Fibroblast of skin of left quadriceps (primary cell): ENCODE data around the gene COPE.
"Not testable (repeated sequence)": the region's sequence is repeated elsewhere in the genome, so short reads cannot be mapped to it uniquely, and the experiment has no call there.

ENCODE experiments used
- DNase-seq, 2 experiments: peaks; one replicate each; pipeline ENCODE4 v3.0.0-alpha.2; 2013; ENCODE audit warnings: low read depth in 2 of 2

Gene COPE

DNA sequence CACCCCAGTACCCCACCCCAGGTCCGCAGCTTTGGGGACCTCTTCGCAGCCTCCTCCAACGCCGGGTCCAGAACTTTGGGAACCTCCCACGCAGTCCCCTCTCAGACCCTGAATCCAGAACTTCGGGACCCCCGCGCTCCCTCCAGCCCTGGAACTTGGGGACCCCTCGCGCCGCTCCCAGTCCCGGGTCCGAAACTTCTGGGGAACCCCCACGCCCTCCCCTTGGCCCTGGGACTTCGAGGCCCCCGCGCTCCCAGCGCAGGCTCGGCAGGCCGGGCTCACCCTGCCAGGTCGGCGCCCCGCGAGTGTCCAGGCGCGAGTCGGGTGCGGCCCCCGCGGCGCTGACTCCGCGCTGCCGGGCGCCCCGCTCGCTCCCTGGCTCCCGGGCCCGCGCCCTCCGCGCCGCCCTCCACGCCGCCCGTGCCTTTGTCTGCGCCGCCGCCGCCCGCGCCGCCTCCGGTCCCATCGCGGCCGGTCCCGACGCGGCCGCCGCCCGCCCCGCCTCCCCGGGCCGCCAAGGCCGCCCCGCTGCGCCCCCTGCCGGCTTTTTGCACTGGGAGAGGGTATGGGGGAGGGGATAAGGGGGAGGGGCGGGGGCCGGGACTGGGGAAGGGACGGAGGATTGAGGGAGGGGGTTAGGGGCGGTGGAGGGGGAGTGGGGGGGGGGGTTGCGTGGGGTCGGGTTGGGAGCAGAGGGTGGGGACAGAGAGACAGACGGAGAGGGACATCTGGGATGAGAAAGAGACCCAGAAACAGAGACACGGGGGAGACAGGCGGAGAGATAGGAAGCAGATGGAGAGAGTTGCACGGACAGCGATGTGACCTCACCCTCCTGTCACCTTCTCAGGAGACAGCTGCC, 21.8 kb upstream of the COPE start, which contains the start of gene HOMER3:
TSS of gene HOMER3 (minus strand) at position 449 of the 859 bp plus-strand sequence. CDS start 2,235 bp downstream, outside the sequence.
- DNase-seq = peak; percentile 37 to 38

DNA sequence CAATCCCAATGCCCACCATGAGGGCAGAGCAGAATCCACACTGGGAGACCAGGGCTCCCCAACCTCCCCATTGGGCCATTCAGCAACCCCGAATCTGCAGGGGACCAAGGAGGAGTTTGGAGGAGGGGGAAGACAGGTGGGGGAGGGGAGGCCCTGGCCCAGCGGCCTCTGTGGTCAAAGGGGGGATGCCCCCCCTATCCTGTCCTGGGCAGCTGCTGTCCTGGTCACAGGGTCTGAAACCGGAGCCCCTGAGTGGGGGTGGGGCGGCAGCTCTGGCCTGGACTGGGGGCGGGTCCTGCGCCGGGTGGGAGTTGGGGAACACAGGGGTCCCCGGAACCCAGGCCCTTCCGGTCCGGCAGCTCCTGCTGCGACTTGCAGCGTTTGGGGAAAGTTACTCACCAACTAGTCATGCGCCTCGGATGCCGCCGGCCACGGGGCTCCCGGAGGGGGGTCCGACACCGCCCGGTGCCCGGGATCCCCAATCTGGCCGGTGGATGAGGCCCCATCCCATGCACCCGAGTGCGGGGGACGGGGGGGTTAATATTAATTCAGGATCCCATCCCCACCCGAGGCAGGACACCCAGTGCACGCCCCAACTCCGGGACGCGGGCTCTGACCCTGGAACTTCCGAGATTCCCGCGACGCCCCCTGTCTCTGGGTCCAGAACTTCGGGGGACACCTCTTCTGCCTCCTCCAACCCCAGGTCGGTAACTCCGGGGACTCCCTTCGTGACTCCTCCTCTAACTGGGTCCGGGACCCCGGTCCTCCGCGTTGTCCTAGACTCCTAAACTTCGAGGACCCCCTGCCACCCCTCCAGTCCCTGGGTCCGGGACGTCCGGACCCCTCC, 21.0 kb upstream of the COPE start:
- DNase-seq = no peak

DNA sequence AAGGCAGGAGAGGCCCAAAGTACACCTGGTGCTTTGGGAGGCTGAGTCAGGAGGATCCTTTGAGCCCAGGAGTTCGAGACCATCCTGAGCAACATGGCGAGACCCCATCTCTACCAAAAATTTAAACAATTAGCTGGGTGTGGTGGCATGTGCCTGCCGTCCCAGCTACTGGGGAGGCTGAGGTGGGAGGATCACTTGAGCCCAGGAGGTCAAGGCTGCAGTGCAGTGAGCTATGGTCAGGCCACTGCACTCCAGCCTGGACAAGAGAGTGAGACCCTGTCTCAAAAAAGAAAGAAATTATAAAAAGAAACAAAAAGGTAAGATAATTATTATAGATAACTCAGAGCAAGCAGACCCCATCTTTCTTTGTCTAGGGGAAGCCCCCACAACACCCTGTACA, 20.0 kb upstream of the COPE start:
- no peak for DNase-seq

DNA sequence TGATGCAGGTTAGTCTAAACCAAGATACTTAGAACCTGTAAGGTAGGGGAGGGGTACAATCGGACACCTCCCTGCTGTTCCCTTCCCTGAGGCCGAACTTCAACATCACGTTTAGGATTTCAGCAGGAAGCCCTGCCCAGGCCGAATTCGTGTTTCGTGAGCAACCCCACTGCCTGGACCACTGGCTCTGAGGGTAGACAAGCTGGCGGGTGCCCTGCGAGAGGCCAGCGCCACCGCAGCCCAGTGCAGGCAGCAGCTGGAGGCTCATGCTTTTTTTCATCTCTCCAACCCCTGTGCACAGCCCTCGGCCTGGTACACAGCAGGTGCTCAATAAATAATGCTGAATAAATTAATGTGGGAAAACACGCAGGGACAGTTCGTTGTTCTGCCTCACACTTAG, 14.1 kb upstream of the COPE start:
- DNase-seq = no peak

DNA sequence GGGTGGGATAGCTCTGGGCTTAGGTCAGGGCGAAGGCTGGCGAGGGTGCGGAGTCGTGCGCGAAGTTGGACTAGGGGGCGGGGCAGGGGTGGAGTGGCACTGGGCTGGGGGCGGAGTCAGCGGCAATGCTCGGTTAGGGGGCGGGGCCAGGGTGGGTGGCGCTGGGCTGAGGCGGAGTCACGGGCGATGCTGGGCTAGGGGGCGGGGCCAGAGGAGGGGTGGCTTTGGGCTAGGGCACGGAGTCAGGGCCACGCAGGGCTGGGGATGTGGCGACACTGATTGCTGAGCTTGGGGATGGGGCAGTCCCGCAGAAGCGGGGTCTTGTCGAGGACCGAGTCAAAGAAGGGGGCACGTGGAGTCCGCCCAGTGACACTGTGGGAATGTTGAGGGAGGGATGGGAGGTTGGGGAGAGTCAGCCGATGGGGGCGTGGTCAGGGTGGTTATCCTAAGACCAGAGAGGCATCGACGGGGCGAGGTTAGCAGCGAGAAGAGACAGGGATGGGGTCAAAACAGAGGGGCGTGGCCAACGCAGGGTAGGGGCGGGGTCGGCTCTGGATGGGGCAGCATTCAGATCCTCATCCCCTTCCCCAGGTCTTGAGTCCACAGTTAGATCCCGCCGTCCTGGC, 13.1 kb upstream of the COPE start:
- DNase-seq = no peak

DNA sequence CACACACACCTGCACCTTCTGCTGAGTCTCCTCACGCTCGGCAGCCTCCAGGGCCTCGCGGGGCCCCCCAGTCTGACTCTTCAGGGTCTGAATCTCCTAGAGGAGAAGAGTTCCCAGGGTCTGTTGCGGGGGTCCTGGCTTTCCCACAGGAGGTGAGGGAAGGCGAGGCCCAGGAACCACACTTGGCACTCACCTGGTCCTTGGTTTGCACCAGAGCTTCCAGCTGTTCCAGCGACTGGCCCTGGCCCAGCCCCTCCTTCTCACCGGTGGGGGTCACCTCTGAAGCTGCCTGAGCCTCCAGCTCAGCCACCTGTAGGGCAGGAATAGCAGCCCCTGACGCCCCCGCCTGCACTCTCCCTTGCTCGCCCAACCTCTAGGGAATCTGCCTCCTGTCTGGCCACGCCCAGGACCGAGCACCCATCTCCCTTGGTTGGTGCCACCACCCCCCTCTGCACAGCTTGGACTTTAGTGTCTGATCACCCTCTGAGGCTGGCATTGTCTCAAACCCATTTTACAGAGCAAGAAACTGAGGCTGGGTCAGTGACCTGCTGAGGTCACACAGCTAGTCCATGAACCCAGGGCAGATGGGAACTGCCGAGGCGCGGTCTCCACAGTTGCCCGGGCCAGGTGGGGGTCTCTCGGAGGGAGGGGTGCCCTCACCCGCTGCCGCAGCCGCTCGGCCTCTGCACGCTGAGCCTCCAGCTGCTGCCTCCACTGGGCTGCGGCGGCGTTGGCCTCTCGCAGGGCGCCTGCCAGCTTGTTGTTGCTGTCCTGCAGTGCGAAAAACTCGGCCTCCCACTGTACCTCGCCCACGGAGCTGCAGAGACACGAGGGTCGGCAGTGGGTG, 12.4 kb upstream of the COPE start:
- no peak for DNase-seq

DNA sequence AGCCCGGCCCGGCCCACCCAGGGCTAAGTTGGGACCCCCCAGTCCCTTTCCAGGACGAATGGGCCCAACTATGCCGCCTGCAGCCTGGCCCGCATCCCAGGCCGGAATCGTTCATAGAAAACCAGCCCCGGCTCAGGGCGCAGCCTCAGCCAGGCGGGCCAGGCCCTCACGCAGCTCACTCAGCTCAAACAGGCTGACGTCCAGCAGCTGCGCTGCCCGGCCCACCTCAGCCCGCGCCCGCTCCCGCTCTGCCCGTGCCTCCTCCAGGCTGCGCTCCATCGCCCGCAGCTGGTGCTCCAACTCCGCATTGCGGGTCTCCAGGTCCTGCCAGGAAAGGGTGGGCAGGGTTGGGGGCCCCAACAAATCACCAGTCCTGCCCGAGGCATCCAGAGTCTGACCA, 10.1 kb upstream of the COPE start:
- DNase-seq = no peak

DNA sequence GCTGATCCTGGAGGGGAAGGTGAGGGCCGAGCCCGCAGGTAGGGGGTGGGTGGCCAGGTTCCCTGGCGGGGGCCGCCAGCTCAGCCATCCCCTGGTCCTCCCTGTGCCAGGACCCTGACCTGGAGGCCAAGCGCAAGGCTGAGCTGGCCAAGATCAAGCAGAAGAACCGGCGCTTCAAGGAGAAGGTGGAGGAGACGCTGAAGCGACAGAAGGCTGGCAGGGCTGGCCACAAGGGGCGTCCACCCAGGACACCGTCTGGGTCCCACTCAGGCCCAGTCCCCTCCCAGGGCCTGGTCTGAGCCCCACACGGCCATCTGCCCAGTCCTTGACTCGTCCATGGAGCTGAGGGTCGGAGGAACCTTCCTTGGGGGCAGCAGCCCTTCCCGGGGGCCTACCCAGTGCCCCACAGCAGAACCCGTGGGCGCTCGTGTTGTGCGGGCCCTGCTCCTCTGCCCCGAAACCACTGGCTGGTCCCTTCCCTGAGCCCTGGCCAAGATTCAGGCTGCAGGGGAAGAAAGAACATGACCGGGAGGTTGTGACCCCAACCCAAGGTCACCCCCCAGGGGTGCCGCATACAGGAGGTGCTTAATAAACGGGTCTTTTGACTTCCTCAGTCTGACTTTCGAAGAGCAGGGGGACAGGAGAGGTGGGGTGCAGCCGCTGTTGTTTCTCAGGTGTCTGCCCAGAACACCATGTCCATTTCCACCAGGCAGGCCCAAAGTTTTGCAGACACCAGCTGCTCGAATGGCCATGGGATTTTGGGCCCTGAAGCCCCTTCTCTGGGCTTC, 9.0 kb upstream of the COPE start:
- DNase-seq = no peak

DNA sequence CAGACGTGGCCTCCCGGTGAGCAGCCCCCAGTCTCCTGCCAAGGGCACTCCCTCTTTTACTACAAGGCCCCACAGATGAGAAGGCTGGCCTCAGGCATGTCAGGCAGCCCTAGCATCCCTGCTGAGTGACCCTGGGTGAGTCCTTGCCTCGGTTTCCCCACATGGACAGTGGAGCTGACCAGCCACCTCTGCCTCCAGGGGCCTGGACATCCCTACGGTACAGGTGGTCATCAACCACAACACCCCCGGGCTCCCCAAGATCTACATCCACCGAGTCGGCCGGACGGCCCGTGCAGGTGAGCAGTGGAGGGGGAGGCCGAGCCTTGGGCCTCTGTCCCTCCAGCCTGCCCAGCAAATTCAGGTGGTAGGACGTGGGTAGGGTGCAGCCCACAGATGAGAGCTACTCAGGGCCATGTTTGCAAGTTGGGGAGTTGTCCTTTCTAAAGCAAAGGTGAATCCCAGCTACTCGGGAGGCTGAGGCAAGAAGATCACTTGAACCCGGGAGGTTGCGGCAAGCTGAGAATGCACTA, 5.6 kb upstream of the COPE start:
- no peak for DNase-seq

DNA sequence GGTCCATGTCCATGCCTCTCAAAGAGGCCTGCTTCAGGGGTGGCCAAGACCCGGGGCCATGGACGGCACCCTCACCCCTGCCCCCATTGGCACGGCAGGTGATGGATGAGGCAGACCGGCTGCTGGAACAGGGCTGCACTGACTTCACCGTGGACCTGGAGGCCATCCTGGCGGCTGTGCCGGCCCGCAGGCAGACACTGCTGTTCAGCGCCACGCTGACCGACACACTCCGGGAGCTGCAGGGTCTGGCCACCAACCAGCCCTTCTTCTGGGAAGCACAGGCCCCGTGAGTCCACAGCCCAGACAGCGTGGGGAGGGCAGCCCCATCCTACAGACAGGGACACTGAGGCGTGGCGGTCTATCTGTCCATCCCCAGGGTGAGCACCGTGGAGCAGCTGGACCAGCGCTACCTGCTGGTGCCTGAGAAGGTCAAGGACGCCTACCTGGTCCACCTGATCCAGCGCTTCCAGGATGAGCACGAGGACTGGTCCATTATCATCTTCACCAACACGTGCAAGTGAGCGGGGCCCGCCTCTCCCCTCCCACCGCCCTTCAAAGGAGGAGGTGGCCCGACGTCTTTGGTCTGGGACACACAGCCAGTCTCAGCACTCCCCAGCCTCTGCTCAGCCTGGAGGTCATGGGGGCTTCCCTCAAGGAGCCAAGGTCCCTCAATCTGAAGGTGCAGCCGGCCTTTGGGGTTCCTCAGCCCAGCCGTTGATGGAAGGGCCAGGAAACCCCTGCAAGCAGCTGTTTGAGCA, 3.2 kb upstream of the COPE start:
- no peak for DNase-seq

DNA sequence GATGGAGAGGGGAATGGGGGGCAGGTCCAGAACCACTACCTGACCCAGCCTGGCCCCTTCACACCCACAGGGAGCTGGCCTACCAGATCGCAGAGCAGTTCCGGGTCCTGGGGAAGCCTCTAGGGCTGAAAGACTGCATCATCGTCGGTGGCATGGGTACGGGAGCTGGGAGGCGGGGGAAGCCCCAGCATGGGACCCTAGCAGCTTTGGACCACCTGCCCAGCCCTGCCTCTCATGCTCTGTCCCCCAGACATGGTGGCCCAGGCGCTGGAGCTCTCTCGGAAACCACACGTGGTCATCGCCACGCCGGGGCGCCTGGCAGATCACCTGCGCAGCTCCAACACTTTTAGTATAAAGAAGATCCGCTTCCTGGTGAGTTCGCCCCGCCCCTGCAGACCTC, 2.4 kb upstream of the COPE start:
- DNase-seq = no peak

DNA sequence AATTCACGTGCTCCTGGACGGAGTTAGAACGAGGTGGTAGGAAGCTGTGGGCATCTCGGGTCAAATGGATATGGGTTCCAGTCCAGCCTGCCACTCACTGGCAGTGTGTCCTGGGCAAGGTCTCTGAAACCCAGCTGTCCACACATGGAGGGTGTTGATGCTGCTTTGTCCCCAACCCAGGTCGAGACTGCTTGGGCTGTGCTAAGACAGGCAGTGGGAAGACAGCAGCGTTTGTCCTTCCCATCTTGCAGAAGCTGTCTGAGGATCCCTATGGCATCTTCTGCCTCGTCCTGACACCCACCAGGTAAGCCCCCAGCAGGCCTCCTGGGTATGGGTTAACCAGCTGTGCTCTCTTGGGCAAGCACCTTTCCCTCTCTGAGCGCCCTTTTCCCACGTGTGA, 1.2 kb upstream of the COPE start:
- DNase-seq = no peak

DNA sequence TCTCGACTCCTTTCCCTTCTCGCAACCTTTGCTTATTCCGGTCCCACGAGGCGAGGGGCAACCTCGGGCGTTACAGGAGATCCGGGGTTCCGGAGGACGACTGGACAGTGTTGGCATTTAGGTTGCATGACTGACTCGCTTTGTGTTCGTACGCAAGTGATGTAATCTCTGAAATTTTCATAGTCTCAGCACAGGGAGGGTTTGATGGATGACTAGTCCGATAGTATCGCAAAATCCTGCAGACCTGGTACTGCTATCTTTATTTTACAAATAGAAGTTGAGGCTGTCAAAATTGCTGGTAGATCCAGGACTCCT, 670 bp upstream of the COPE start:
- DNase-seq = no peak

DNA sequence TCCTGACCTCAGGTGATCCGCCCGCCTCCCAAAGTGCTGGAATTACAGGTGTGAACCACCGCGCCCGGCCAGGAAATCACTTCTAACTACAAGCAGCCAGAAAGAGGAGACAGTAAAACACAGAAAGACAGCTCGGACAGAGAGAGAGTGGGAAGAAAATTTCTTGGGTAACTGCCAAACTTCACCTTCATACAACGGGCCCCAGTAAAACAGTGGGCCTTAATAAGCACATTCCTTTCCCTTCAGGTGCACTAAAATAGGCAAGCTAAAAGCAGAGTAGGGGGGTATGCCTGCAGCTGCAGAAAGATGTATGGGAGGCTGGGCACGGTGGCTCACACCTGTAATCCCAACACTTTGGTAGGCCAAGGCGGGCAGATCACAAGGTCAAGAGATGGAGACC, 1.6 kb downstream of the COPE start:
- not testable (repeated sequence) for DNase-seq

DNA sequence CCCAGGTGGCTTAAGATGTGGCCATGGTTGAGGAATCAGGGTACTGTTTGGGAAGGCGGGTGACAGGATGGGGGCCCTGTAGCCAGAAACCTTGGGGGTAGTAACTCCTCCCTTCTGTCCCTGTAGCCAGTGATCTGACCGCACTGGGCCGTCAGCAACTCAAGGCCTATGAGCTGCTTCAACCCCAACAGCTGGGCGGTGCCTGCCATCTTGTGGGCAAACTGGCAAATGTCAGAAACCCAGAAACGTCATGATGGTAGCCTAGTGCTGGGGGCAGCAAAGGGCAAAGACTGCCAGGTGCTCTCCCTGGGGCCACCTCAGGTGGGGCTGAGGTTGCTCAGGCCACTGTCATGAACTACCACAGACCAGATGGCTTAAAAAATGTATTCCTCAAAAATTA, 3.5 kb downstream of the COPE start:
- no peak for DNase-seq

DNA sequence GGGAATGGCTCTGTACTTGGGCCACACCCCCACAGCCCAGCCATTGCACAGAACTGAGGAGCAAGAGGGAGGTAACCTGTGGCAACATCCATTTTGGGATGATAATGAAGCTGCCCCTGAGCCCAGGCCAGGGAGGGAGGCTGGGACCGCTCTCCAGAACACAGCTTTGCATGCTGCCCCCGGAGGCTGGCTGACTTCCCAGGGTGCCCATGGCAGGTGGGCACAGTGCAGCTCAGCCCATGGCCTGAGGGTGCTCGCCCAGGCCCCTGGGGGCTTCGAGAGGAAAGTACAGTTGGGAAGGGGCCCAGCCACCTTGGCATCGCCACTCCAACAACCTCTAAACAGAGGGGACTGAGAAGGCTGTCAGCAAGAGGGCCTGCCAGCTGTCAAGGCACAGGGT, 5.7 kb downstream of the COPE start:
- DNase-seq = no peak

DNA sequence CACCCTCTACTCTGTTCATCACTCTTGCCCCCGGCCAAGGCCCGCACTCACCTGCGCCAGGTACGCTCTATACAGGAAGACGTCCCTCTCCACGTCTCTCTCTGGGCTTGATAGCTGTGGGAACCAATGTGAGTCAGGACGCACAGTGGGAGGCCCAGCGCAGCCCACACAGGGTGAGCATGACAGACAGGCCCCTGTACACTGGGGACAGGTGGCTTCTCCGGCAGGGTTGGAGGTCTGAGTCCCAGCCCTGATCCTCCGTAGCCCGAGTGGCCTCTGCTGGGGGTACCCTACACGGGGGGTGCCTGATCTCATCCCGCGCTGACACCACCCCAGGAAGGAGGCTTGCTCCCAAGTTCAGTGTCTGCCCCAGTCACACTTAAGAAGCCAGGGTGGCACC, 6.3 kb downstream of the COPE start:
- DNase-seq = no peak

DNA sequence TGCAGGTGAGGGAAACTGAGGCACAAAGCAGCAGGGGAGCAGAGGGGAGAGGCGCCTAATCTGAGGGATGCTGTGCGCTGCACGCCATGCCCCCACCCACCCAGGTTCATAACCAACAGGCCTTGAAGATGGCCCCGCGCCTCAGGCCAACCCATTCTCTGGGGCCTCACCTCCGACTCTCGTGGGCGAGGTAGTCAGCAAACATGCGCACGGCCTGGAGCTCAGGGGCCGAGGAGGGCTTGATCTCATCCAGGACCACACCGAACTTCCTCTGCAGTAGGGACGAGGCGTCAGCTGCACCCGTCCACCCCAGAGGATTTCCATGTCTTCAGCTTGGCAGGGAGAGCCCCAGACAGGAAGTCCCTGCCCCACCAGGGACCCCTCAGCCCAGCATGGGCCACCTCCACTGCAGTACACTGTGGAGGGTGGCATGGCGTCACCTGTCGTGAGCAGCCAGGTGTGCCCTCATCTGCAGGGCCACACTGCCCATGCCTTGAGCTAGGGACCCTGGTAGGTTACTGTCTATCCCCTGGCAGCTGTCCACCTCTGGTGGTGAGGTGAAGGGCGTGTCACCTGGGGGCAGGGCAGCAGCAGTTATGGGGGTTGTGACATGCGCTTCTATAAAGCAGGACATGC, 8.3 kb downstream of the COPE start:
- no peak for DNase-seq

DNA sequence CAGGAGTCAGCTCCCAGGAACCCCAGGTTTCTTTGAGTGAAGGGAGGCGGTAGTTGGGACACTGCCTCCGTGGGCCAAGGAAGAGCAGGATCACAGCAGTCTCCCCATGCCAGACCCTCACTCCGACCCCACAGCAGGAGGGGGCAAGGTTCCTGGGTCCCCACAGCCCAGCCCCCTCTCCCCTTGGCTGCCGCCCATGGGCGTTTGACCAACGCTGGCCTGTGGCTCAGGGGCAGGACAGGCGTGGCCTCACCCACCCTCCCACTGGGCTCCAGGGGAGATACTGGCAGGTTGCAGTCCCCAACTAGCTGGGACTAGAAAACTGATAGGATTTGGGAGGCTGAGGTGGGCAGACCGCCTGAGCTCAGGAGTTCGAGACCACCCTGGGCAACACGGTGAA, 9.2 kb downstream of the COPE start:
- no peak for DNase-seq
